Panc1 (cell line): Measurements from ENCODE around the gene ANKRD10. TPM values are rescaled to one million over a fixed set of nuclear protein-coding genes. Genes with fewer than 3 reads are reported as not detected.

Experiments used
- ATAC-seq: fragments of 200-7000 bp; cut with Tn5 transposase; 2 replicates; pipeline ENCODE4 v1.9.1; 2020; ENCODE audit warnings: mild to moderate bottlenecking, moderate library complexity
- BruUV-seq: library from RNA; stranded (reverse); fragments of 400-500 nt; replicated peaks from 2 replicates; lab custom pipeline; 2021; lab: Mats Ljungman, UMichigan
- CTCF ChIA-PET: fragments of 300-600 bp; sonication (Branson Sonifier 250); formaldehyde crosslinking; loops from one replicate; lab custom pipeline; 2022; ENCODE audit warnings: antibody characterized with exemption; lab: Charles Lee
- POLR2A ChIA-PET: fragments of 300-600 bp; sonication (Branson Sonifier 250); formaldehyde crosslinking; loops from one replicate; lab custom pipeline; 2022; ENCODE audit warnings: antibody characterized with exemption; lab: Charles Lee
- DNase-seq: peaks from one replicate; pipeline ENCODE4 v3.0.0-alpha.2; 2010; ENCODE audit warnings: low read depth, low spot score
- H3K27ac ChIP-seq: 2 replicates; pipeline ENCODE4 v1.5.1; 2011; ENCODE audit warnings: mild to moderate bottlenecking, low read length, inconsistent platforms
- H3K27me3 ChIP-seq: fragments of 200-500 bp; sonication (Bioruptor generic); 2 replicates; pipeline ENCODE4 v1.6.0; 2014; ENCODE audit warnings: low read length, inconsistent platforms; ENCODE audit not compliant: control insufficient read depth, insufficient read depth
- H3K36me3 ChIP-seq: fragments of 200-500 bp; sonication (Bioruptor generic); 2 replicates; pipeline ENCODE4 v1.5.1; 2014; ENCODE audit warnings: inconsistent platforms, mild to moderate bottlenecking, low read length, moderate library complexity; ENCODE audit not compliant: control insufficient read depth, insufficient read depth
- H3K4me1 ChIP-seq: 2 replicates; pipeline ENCODE4 v1.5.1; 2011; ENCODE audit warnings: inconsistent platforms, mild to moderate bottlenecking, low read length, moderate library complexity; ENCODE audit not compliant: control insufficient read depth, insufficient read depth
- H3K4me3 ChIP-seq, 2 experiments: 2 replicates each; pipeline ENCODE4 v1.5.1; 2011 to 2012; ENCODE audit warnings: low read depth in 2 of 2, low read length in 2 of 2, mild to moderate bottlenecking in 2 of 2, inconsistent platforms in 1 of 2, moderate library complexity in 1 of 2
- H3K9me3 ChIP-seq: fragments of 200-500 bp; sonication (Bioruptor generic); 2 replicates; pipeline ENCODE4 v1.5.1; 2014; ENCODE audit warnings: low read depth, mild to moderate bottlenecking, inconsistent platforms, low read length, moderate library complexity; ENCODE audit not compliant: control insufficient read depth, insufficient read depth
- POLR2AphosphoS5 ChIP-seq: IDR thresholded peaks from 2 replicates; pipeline ENCODE4 v1.6.1; 2012; ENCODE audit warnings: mild to moderate bottlenecking, low read depth, low read length, moderate library complexity
- SIN3A ChIP-seq: IDR thresholded peaks from 2 replicates; pipeline ENCODE4 v1.6.1; 2012; ENCODE audit warnings: low read depth, mild to moderate bottlenecking, low read length, moderate library complexity, borderline replicate concordance; ENCODE audit not compliant: insufficient read depth
- TCF7L2 ChIP-seq: IDR thresholded peaks from 2 replicates; pipeline ENCODE4 v1.6.1; 2011; ENCODE audit warnings: mild to moderate bottlenecking, low read depth, low read length, inconsistent platforms
- in situ Hi-C: cut with HindIII; loops from 2 replicates; pipeline ENCODE4 v1.10.0; 2016; ENCODE audit warnings: low sequenced_read_pairs, low pct_unique_long_range_greater_than_20kb
- intact Hi-C: fragments of 100-400 bp; cut with micrococcal nuclease; formaldehyde crosslinking; loops from one replicate; pipeline ENCODE4 v1.10.0; 2022; ENCODE audit not compliant: unreplicated experiment
- total RNA-seq: library from RNA; stranded (reverse); gene quantifications from one replicate; pipeline ENCODE4 v1.2.1, GENCODE V29; 2021; ENCODE audit not compliant: unreplicated experiment
- TF ChIP-seq, protein P1 (sequence below): fragments of 450-650 bp; IDR thresholded peaks from 2 replicates; pipeline ENCODE4 v1.5.1; 2017; ENCODE audit warnings: mild to moderate bottlenecking
- TF ChIP-seq, protein P2 (sequence below), 2 experiments: IDR thresholded peaks; 2 replicates each; pipeline ENCODE4 v1.6.1; 2011 to 2012; ENCODE audit warnings: low read depth in 2 of 2, control low read depth in 1 of 2, low read length in 1 of 2, mild to moderate bottlenecking in 1 of 2, moderate library complexity in 1 of 2; ENCODE audit not compliant: insufficient read depth in 1 of 2

Gene ANKRD10
- total RNA-seq, 1 experiment from 2014 or later, result 76.8 TPM

DNA sequence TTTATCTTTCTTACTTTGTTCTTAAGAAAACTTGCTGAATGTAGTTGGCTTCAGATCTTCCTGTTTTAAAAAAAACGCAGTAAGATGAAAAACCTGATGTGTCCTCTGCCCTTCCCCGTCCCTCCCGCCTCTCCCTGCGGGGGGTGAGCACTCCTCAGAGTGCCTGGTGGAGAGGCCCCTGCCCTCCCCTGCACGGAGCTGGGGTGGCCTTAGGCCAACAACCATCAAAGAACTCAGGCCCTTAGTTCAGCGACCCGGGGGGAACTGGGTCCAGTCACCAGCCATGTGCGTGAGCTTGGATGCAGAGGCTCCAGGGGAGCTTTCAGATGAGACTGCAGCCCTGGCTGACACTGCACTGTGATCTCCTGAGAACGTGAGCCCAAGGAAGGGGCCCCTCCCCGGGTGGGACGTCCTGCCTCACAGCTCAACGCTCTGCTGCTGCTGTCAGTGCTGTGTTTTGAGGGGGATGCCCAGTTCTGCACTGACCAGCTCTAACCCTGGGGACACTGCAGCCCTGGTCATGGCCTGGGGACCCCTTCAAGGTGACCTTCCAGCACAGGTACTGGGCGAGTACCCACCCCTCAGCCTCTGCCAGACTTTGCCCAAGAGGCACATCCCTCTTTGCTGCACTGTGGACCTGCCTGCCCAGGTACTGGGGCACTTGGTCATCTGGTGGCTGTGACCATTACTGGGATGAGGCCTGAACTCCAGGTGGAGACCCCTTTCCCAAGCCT lies 42.7 kb downstream of the ANKRD10 start:
- ATAC-seq, result no peak
- Histone ChIP-seq H3K27me3 (no peaks in the 10 kb centered on the region), H3K27ac (no peak overlapping the region), H3K36me3 (no peaks in the 10 kb centered on the region), H3K4me1 (peaks cover 20% of the 10 kb centered on the region), H3K9me3 (no peaks in the 10 kb centered on the region), H3K4me3 (no peak overlapping the region)
- CTCF ChIA-PET, result no interaction called here
- no TSS peak for BruUV-seq
- POLR2A ChIA-PET, result no interaction called here
- TF ChIP-seq TCF7L2, result no peak
- TF ChIP-seq POLR2AphosphoS5, result no peak
- TF ChIP-seq, protein P1, sequence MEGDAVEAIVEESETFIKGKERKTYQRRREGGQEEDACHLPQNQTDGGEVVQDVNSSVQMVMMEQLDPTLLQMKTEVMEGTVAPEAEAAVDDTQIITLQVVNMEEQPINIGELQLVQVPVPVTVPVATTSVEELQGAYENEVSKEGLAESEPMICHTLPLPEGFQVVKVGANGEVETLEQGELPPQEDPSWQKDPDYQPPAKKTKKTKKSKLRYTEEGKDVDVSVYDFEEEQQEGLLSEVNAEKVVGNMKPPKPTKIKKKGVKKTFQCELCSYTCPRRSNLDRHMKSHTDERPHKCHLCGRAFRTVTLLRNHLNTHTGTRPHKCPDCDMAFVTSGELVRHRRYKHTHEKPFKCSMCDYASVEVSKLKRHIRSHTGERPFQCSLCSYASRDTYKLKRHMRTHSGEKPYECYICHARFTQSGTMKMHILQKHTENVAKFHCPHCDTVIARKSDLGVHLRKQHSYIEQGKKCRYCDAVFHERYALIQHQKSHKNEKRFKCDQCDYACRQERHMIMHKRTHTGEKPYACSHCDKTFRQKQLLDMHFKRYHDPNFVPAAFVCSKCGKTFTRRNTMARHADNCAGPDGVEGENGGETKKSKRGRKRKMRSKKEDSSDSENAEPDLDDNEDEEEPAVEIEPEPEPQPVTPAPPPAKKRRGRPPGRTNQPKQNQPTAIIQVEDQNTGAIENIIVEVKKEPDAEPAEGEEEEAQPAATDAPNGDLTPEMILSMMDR, result no peak
- no peak for TF ChIP-seq SIN3A
- TF ChIP-seq, protein P2, sequence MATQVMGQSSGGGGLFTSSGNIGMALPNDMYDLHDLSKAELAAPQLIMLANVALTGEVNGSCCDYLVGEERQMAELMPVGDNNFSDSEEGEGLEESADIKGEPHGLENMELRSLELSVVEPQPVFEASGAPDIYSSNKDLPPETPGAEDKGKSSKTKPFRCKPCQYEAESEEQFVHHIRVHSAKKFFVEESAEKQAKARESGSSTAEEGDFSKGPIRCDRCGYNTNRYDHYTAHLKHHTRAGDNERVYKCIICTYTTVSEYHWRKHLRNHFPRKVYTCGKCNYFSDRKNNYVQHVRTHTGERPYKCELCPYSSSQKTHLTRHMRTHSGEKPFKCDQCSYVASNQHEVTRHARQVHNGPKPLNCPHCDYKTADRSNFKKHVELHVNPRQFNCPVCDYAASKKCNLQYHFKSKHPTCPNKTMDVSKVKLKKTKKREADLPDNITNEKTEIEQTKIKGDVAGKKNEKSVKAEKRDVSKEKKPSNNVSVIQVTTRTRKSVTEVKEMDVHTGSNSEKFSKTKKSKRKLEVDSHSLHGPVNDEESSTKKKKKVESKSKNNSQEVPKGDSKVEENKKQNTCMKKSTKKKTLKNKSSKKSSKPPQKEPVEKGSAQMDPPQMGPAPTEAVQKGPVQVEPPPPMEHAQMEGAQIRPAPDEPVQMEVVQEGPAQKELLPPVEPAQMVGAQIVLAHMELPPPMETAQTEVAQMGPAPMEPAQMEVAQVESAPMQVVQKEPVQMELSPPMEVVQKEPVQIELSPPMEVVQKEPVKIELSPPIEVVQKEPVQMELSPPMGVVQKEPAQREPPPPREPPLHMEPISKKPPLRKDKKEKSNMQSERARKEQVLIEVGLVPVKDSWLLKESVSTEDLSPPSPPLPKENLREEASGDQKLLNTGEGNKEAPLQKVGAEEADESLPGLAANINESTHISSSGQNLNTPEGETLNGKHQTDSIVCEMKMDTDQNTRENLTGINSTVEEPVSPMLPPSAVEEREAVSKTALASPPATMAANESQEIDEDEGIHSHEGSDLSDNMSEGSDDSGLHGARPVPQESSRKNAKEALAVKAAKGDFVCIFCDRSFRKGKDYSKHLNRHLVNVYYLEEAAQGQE (IDR thresholded peaks at IDR 0.05; ENCODE audit: insufficient read depth in 1 of 2, low read depth in 2 of 2, low read length in 1 of 2), result no peak
- intact Hi-C loops (no loop called here), in situ Hi-C loops (no loop called here)
- no peak for DNase-seq

DNA sequence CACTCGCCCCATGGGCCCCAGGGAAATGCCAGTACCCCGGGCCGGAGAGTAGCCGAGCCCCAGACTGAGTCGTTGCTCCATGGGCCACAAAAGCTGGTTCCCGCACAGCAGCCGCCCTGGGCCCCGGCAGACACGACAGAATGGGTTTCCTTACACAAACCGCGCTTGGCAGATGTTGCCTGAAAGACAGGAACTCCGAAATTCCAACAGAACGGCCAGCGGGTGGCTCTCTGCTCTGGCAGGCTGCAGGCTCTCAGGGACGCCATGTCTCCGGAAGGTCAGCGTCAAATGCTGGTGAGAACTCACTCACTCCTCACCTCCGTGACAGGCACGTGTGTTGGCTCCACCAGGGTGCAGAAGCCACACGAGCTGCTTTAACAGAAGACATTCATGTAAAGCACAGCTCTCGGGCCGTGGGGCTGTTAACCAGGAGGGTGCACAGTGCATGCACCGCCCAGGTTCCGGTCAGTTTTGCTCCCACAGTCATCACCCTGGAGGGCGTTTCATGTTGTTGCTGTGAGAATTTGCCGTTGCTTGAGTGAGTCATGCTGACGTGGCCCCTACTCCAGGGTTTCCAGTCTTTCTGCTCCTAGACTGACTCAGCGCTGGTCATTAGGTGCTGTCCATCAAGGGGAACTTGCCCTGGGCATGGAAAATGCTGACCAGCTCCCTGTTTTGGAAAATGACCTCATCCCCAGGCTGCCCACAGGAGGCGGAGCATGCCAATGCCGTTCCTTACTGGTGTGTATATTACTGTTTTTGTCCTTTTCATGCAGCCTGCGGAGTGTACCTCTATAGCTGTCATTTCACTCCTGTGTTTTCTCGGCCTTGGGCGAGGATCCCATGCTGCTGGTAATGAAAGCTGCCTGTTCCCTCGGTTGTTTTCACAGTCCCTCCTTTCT lies 44.8 kb downstream of the ANKRD10 start:
- TF ChIP-seq TCF7L2, result no peak
- TF ChIP-seq, protein P2 (IDR thresholded peaks at IDR 0.05; ENCODE audit: insufficient read depth in 1 of 2, low read depth in 2 of 2, low read length in 1 of 2), result no peak
- peak; percentile 69 for TF ChIP-seq POLR2AphosphoS5
- TF ChIP-seq, protein P1, result no peak
- peak; percentile 88; the same call in 1 of the 2 replicates for TF ChIP-seq SIN3A
- Histone ChIP-seq H3K27ac (peak overlapping the region; percentile 85), H3K27me3 (no peaks in the 10 kb centered on the region), H3K9me3 (no peaks in the 10 kb centered on the region), H3K36me3 (no peaks in the 10 kb centered on the region), H3K4me1 (peaks cover 18% of the 10 kb centered on the region), H3K4me3 (peak overlapping the region; percentile 53 to 73)
- BruUV-seq, result TSS peak; percentile 95
- in situ Hi-C loops (no loop called here), intact Hi-C loops (no loop called here)
- CTCF ChIA-PET, result no interaction called here
- ATAC-seq (peak; percentile 92), DNase-seq (peak; percentile 95)
- POLR2A ChIA-PET, result no interaction called here
